Esophagus (tissue), 2 donors: Measurements from ENCODE around the gene ALKBH6. TPM values are rescaled to one million over a fixed set of nuclear protein-coding genes. Genes with fewer than 3 reads are reported as not detected.

Experiments used
- H3K27ac ChIP-seq, 2 donors: one replicate each; pipeline ENCODE4 v1.5.1; 2013; ENCODE audit warnings: low read depth in 2 of 2, mild to moderate bottlenecking in 2 of 2, inconsistent platforms in 1 of 2, low read length in 1 of 2, moderate library complexity in 1 of 2
- H3K27me3 ChIP-seq, 2 donors: one replicate each; pipeline ENCODE4 v1.6.1; 2013; ENCODE audit warnings: low read length in 2 of 2, control low read depth in 1 of 2, mild to moderate bottlenecking in 1 of 2; ENCODE audit not compliant: insufficient read depth in 2 of 2, control insufficient read depth in 1 of 2
- H3K36me3 ChIP-seq, 2 donors: one replicate each; pipeline ENCODE4 v1.6.1; 2013; ENCODE audit warnings: low read length in 1 of 2; ENCODE audit not compliant: control insufficient read depth in 2 of 2, insufficient read depth in 2 of 2
- H3K4me1 ChIP-seq, 2 donors: one replicate each; pipeline ENCODE4 v1.6.1; 2013; ENCODE audit warnings: low read length in 1 of 2; ENCODE audit not compliant: control insufficient read depth in 2 of 2, insufficient read depth in 2 of 2
- H3K4me3 ChIP-seq, 2 donors: one replicate each; pipeline ENCODE4 v1.5.1; 2013; ENCODE audit warnings: low read length in 2 of 2, mild to moderate bottlenecking in 2 of 2, low read depth in 1 of 2, moderate library complexity in 1 of 2
- H3K9me3 ChIP-seq, 2 donors: one replicate each; pipeline ENCODE4 v1.6.1; 2013; ENCODE audit warnings: mild to moderate bottlenecking in 2 of 2, low read depth in 1 of 2, low read length in 1 of 2, moderate library complexity in 1 of 2; ENCODE audit not compliant: control insufficient read depth in 2 of 2, insufficient read depth in 1 of 2
- WGBS, 2 donors: extraction: QIAGEN DNeasy Blood & Tissue Kit; methylation state at CpG; one replicate each; pipeline ENCODE4 v1.1.7; 2013; 5-methylcytosine and 5-hydroxymethylcytosine counted together
- polyA plus RNA-seq, 2 donors: library from polyadenylated mRNA; stranded (reverse); fragments of 200-250 nt; gene quantifications; one replicate each; pipeline ENCODE4 v1.2.3, GENCODE V29; 2013
- donor health status: healthy with polysubstance abuse.
- donor health status: Bipolar disorder and iron deficiency.

Gene ALKBH6
- polyA plus RNA-seq, 2 donors = 15.9 to 19.2 TPM

GRCh38 chr19:36013280-36014011, 567 bp downstream of the ALKBH6 start:
- Histone ChIP-seq H3K27ac (peak overlapping the region; percentile 86 to 88), H3K9me3 (no peaks in the 10 kb centered on the region), H3K27me3 (no peaks in the 10 kb centered on the region), H3K4me1 (peaks cover 9 to 23% of the 10 kb centered on the region in 2 donors), H3K4me3 (peak overlapping the region; percentile 72 to 79), H3K36me3 (peaks cover 0 to 5% of the 10 kb centered on the region in 2 donors)
- 27 to 30% methylated on average over 15 of the region's 15 CpGs for WGBS, 2 donors

- no peaks in the 10 kb centered on the region for H3K9me3 ChIP-seq
- no peak overlapping the region for H3K27ac ChIP-seq
- H3K4me3 ChIP-seq = no peak overlapping the region
- no peaks in the 10 kb centered on the region for H3K36me3 ChIP-seq
- 93 to 94% methylated on average over 11 of the region's 11 CpGs for WGBS, 2 donors
- peaks cover 9 to 28% of the 10 kb centered on the region in 2 donors for H3K4me1 ChIP-seq
- H3K27me3 ChIP-seq = no peaks in the 10 kb centered on the region
These were observed 3.6 kb downstream of the ALKBH6 start for GRCh38 chr19:36010402-36010801.

- Histone ChIP-seq H3K36me3 (no peaks in the 10 kb centered on the region), H3K9me3 (no peaks in the 10 kb centered on the region), H3K27ac (peak overlapping the region; percentile 43 to 75), H3K4me3 (peak overlapping the region; percentile 36 to 54), H3K4me1 (peaks cover 9 to 26% of the 10 kb centered on the region in 2 donors), H3K27me3 (no peaks in the 10 kb centered on the region)
- WGBS, 2 donors = 50 to 52% methylated on average over 15 of the region's 15 CpGs
These were observed 4.2 kb downstream of the ALKBH6 start for GRCh38 chr19:36009633-36010379.

DNA sequence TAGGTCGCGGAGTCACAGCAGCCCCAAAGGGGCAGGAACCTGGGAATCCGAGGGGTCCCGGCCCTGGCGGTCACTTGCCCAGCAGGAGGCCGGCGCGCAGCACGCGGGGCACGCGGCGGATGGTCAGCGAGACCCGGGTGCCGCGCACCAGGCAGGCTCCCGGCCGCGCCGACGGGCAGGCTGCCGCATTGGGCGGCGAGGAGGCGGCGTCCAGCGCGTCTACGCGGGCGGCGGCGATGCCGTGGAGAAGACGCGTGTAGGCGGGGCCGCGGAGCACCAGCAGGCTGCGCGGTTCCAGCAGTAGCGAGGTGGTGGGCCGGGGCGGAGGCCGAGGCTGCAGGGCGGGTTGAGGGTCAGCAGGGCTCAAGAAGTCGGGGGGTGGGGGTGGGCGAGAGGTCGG, 4.8 kb downstream of the ALKBH6 start:
- Histone ChIP-seq H3K9me3 (no peaks in the 10 kb centered on the region), H3K4me3 (peak overlapping the region; percentile 36 to 54), H3K27me3 (no peaks in the 10 kb centered on the region), H3K27ac (peak overlapping the region; percentile 55 to 75), H3K4me1 (peaks cover 9 to 23% of the 10 kb centered on the region in 2 donors), H3K36me3 (no peaks in the 10 kb centered on the region)
- WGBS, 2 donors = 1 to 2% methylated on average over 39 to 50 of the region's 50 CpGs

DNA sequence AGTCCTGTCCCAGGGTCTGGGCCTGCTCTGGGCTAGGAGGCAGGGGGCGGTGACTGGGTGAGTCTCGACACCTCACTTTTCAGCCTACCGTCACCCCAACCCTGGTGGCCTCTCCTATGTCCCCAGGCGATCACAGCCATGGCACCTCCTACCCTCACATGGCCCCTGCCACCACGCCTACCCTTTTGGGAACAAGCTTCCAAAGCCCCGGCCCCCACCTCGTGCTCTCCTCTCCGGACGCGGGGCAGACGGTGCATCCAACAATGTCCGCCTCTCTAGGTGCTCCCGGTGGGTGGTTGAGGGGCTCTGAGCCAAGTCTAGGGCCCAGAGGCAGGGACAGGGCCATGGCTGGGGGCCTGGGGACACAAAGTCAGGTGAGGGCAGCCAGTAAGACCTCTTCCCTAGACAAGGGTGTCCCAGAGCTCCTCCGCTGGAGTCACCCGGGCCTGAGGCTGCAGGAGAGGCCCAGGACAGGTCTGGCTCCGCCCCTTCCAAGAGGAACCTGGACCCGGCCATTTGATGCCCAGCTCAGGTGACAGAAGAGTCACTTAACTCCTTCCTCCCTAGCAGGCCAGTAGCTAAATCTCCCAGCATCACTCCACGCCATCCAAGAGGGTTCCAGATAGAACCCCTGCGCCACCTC, 5.6 kb downstream of the ALKBH6 start, which contains the start of gene SYNE4:
Gene SYNE4 (minus strand): TSS at position 478 of the 643 bp plus-strand sequence. CDS start 132 bp downstream, at position 346.
- H3K27ac ChIP-seq = peak within 1 kb of the TSS; percentile 55 to 75
- peak within 1 kb of the TSS; percentile 36 to 54 for H3K4me3 ChIP-seq
- no peaks in the 10 kb centered on the region for H3K9me3 ChIP-seq
- H3K4me1 ChIP-seq = peaks cover 9 to 20% of the 10 kb centered on the region in 2 donors
- H3K36me3 ChIP-seq = no peaks in the 10 kb centered on the region
- WGBS, 2 donors = 35 to 42% methylated on average over 19 of the region's 19 CpGs
- no peaks in the 10 kb centered on the region for H3K27me3 ChIP-seq

DNA sequence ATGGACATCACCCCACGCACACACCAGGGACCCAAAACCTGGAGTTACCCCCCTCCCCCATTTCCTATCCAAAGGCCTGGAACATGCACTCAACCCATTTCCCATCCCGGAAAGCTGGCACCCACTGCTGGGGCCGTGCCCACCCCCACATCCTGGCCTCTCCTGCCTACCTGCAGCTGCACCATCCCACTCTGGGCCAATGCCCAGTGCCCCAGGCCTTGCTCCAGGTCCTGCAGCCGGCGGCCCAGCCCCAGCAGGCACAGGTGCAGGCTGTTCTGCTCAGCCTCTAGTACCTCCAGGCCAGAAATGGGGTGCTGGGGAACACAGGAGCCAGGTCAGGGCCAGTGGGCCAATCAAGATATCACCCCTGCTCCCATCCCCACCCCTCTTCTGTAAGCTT, 7.1 kb downstream of the ALKBH6 start:
- H3K36me3 ChIP-seq = no peaks in the 10 kb centered on the region
- H3K27me3 ChIP-seq = no peaks in the 10 kb centered on the region
- no peaks in the 10 kb centered on the region for H3K9me3 ChIP-seq
- H3K4me1 ChIP-seq = peaks cover 5 to 15% of the 10 kb centered on the region in 2 donors
- WGBS, 2 donors = 68 to 87% methylated on average over 5 of the region's 5 CpGs
- no peak overlapping the region for H3K27ac ChIP-seq
- H3K4me3 ChIP-seq = no peak overlapping the region

DNA sequence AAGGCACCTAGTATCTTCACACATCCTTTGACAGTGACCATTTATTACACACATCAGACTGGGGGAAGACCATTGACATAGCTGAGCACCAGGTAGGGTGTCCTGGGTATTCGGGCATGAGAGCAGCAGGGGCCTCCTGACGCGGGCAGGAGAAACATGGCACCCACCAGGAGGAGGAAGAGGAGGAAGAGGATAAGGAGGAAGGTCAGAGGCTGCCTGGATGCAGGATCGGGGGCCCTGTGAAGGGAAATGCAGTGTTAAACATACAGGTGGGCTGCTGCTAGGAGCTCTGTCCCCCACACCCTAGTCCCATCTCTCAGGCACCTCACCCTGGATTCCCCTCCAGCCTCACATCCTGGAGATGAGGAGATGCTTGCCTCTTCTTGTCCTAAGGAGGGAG, 10.7 kb downstream of the ALKBH6 start:
- H3K9me3 ChIP-seq = no peaks in the 10 kb centered on the region
- no peak overlapping the region for H3K4me3 ChIP-seq
- no peak overlapping the region for H3K27ac ChIP-seq
- H3K27me3 ChIP-seq = no peaks in the 10 kb centered on the region
- peaks cover 0 to 1% of the 10 kb centered on the region in 2 donors for H3K36me3 ChIP-seq
- WGBS, 2 donors = 93 to 95% methylated on average over 4 of the region's 4 CpGs
- peaks cover 0 to 7% of the 10 kb centered on the region in 2 donors for H3K4me1 ChIP-seq

- Histone ChIP-seq H3K4me1 (peaks cover 0 to 4% of the 10 kb centered on the region in 2 donors), H3K27ac (no peak overlapping the region), H3K27me3 (no peaks in the 10 kb centered on the region), H3K36me3 (peaks cover 0 to 3% of the 10 kb centered on the region in 2 donors), H3K4me3 (no peak overlapping the region), H3K9me3 (no peaks in the 10 kb centered on the region)
- 97 to 99% methylated on average over 3 of the region's 3 CpGs for WGBS, 2 donors
These were observed 12.4 kb downstream of the ALKBH6 start for GRCh38 chr19:36001605-36002004.

DNA sequence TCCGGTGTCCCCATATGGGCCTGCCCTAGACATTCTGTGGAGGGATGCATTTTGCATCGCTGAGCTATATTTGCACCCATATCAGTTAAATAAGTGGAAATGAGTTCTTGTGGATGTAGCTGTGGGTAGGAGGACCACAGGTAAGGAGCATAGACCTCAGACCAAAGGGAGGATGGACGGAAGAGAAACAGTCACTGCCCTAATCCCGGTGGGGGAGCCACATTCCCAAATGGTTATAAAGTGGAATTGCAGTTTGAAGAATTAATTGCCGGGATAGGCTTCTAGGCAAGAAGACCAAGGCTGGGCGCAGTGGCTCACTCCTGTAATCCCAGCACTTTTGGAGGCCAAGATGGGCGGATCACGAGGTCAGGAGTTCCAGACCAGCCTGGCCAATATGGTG, 17.2 kb downstream of the ALKBH6 start:
- Histone ChIP-seq H3K27me3 (no peaks in the 10 kb centered on the region), H3K4me1 (peaks cover 3 to 10% of the 10 kb centered on the region in 2 donors), H3K9me3 (no peaks in the 10 kb centered on the region), H3K27ac (no peak overlapping the region), H3K36me3 (peaks cover 0 to 3% of the 10 kb centered on the region in 2 donors), H3K4me3 (no peak overlapping the region)
- WGBS, 2 donors = 88 to 92% methylated on average over 8 of the region's 8 CpGs
